GM12864 (cell line): Measurements from ENCODE around the gene GUK1.

ENCODE experiments used
- DNase-seq: peaks from one replicate; pipeline ENCODE4 v3.0.0-alpha.2; 2011; ENCODE audit warnings: low read depth
- H3K4me3 ChIP-seq: 2 replicates; pipeline ENCODE4 v1.5.1; 2011; ENCODE audit warnings: mild to moderate bottlenecking, low read depth, low read length, control low read depth
- TF ChIP-seq, protein P1 (sequence below): IDR thresholded peaks from 2 replicates; pipeline ENCODE4 v1.5.1; 2011; ENCODE audit warnings: low read depth, mild to moderate bottlenecking, moderate library complexity, low read length, control low read depth, inconsistent platforms; ENCODE audit errors: missing control alignments

Gene GUK1

GRCh38 chr1:228100822-228101613, 39.1 kb upstream of the GUK1 start:
- TF ChIP-seq, protein P1, sequence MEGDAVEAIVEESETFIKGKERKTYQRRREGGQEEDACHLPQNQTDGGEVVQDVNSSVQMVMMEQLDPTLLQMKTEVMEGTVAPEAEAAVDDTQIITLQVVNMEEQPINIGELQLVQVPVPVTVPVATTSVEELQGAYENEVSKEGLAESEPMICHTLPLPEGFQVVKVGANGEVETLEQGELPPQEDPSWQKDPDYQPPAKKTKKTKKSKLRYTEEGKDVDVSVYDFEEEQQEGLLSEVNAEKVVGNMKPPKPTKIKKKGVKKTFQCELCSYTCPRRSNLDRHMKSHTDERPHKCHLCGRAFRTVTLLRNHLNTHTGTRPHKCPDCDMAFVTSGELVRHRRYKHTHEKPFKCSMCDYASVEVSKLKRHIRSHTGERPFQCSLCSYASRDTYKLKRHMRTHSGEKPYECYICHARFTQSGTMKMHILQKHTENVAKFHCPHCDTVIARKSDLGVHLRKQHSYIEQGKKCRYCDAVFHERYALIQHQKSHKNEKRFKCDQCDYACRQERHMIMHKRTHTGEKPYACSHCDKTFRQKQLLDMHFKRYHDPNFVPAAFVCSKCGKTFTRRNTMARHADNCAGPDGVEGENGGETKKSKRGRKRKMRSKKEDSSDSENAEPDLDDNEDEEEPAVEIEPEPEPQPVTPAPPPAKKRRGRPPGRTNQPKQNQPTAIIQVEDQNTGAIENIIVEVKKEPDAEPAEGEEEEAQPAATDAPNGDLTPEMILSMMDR = no peak
- peak overlapping the region; percentile 94 for H3K4me3 ChIP-seq
- no peak for DNase-seq

DNA sequence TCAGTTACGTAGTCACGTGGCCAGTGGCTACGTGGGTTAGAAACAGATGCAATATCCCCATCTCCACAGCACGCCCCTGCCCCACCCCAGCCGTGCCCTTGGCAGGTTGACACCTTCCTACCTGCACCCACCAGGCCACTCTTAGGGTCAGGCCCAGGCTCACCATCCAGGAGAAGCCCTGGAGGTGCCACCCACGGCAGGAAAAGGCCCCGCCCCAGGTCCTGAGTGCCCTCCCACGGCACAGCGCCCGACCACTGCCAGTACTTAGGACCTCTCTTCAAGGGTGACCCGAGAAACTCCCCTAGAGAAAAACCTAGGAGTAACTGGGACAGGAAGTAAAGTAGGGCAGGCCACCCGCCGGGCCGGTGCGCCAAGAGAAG, 38.5 kb upstream of the GUK1 start:
- DNase-seq = no peak
- peak overlapping the region; percentile 94 for H3K4me3 ChIP-seq
- TF ChIP-seq, protein P1 = no peak

DNA sequence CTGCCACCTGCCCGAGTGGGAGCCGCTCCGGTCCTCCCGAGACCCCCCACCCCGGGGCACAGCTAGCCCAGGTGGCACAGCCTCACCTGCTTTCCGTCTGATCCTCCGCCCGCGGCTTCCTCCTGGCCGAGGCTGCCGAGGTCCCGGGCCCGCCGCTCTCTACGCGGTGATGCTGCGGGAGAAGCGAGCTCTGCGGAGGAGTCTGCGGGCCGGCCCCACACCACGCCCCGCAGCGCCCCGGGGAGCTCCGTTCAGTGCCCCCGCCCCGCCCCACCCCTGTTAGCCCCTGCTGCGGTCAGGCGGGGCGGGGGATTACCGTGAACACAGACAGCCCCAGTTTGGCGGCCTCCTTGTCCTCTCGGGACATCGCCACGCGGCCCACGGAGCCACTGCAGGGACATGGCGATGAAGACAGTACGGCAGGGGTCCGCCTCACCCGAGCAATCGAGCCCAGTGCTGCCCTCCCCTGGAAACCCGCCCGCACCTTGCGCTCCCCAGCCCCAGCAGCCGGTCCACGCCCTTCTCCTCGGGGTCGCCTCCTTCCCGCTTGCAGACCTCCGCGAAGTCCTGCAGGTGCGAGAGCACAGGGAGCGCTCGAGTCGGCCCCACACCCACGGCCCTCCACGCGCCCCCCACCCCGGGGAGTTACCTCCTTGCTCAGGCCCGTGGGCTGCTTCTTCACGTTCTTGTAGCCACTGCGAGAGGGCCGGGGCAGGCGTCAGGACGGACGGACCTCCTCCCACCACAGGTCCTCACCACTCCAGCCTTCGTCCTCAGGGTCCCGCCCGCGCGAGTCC, 37.9 kb upstream of the GUK1 start:
- no peak for DNase-seq
- H3K4me3 ChIP-seq = peak overlapping the region; percentile 94
- TF ChIP-seq, protein P1 = peak; percentile 36

- DNase-seq = peak; percentile 59
- TF ChIP-seq, protein P1 = no peak
- H3K4me3 ChIP-seq = peak within 1 kb of the TSS; percentile 94
Observed at GRCh38 chr1:228102791-228103620, 37.1 kb upstream of the GUK1 start, which contains the start of gene C1orf35. Gene C1orf35, minus strand, starts transcription at chr1:228103325. Its CDS starts 98 bp downstream, at chr1:228103227.

DNA sequence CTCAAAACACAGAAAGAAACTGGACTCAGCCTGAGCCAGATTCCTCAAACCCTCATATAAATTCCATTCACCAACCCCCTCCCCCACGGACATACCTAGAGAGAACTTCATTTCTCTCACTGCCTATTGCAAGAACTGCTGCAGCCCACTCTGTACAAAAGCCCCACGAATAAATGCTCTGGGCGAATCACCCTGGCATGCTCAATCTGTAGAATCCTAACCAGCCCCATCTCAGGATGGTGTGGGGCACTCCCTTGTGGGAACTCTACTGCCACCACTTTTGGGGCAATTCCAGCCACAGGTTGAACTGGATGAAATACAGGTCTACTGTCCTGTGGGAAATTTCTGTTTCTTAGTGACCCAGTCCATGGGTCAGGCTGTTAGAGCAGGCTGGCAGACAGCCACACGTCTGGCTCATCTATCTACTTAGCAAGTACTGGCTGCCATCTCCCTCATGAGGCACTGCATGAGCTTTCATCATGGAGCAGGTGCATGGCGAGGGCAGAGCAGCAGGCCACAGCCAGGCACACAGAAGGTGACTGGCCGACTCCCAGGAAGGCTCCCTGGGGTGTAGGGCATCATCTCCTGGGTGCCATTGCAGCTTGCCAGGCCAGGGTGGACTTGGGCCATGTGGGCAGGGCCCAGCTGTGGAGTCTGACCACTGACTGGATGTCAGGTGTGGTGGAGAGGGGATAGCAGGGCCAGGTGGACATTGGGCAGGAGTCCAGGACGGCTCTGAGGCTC, 35.4 kb upstream of the GUK1 start:
- TF ChIP-seq, protein P1 = no peak
- no peak for DNase-seq
- H3K4me3 ChIP-seq = peak overlapping the region; percentile 94; the same call in 1 of the 2 replicates

DNA sequence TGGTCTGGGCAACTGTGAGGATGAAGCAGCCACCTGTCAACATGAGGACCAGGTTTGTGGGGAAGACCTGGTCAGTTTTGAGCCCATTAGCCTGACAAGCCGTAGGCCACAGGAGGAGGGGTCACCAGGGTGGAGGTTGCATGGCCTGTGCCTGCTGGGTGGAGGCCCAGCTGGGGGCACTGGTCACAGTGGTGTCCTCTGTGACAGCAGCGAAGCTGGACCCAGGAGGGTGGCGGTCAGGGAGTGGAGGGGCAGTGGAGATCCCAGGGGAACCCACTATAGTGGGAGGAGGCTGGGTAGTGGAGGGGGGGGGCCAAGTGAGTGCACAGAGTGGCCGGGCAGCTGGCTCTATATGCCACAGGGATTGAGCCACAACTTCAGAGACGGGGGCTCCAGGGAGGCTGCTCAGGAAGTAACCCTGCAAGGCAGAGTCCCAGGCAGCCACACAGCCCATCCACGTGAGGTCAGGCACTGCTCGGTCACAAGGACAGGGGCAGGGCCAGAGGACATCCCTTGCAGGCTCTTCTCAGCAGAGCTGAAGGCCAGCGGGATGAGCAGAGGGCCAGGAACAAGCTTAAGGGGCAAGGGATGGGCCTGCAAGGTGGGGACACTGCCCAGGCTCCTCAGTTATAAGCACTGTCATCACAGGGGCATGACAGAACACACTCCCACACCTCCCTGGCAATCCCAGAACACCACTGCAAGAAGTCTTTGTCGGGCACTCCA, 34.6 kb upstream of the GUK1 start:
- TF ChIP-seq, protein P1 = no peak
- no peak for DNase-seq
- H3K4me3 ChIP-seq = no peak overlapping the region
